SU-DHL-6 (cell line): ENCODE measurements around the gene HYDIN.

Experiments
- CTCF ChIP-seq: fragments of 200-600 bp; sonication (generic); IDR thresholded peaks from one replicate; pipeline ENCODE4 v1.5.1; 2017; ENCODE audit warnings: antibody characterized with exemption, mild to moderate bottlenecking, low read length, moderate library complexity; ENCODE audit not compliant: insufficient read depth, poor library complexity, severe bottlenecking
- EZH2phosphoT487 ChIP-seq: fragments of 200-600 bp; sonication (generic), shearing (Covaris generic); conservative IDR thresholded peaks from 2 replicates; pipeline ENCODE4 v1.6.1; 2018; ENCODE audit warnings: mild to moderate bottlenecking, antibody characterized with exemption, low read length, moderate library complexity, mixed read lengths

GRCh38 chr16:70803319-70803718 is 427.2 kb downstream of the HYDIN start:
- TF ChIP-seq CTCF (no peak), EZH2phosphoT487 (no peak)
